HepG2 (cell line): Measurements from ENCODE around the gene VMO1. TPM values are rescaled to one million over a fixed set of nuclear protein-coding genes. Genes with fewer than 3 reads are reported as not detected.

Experiments used
- HMG20A ChIP-seq: IDR thresholded peaks from 2 replicates; pipeline ENCODE4 v1.6.1; 2016; ENCODE audit warnings: borderline replicate concordance
- JUND ChIP-seq: sonication (generic); formaldehyde crosslinking; IDR thresholded peaks from 2 replicates; pipeline ENCODE4 v1.8.0; 2022; ENCODE audit warnings: mild to moderate bottlenecking, missing genetic modification reagents
- KMT2B ChIP-seq: IDR thresholded peaks from 2 replicates; pipeline ENCODE4 v1.6.1; 2016; ENCODE audit warnings: missing genetic modification reagents, missing compliant biosample characterization
- LCORL ChIP-seq, 2 experiments: fragments of 450-650 bp in 1 of 2; sonication (generic) in 1 of 2; formaldehyde crosslinking in 1 of 2; IDR thresholded peaks; 2 replicates each; pipeline versions ENCODE4 v1.5.0 to v1.6.1; 2017 to 2020; ENCODE audit warnings: antibody characterized with exemption in 1 of 2, missing genetic modification reagents in 1 of 2
- MAZ ChIP-seq, 2 experiments: sonication (generic) in 1 of 2; formaldehyde crosslinking in 1 of 2; IDR thresholded peaks; 2 replicates each; pipeline versions ENCODE4 v1.5.0 to v1.6.1; 2012 to 2020; ENCODE audit warnings: low read depth in 2 of 2, mild to moderate bottlenecking in 2 of 2, borderline replicate concordance in 1 of 2, improper control_type of control experiment in 1 of 2, low read length in 1 of 2, missing genetic modification reagents in 1 of 2, moderate library complexity in 1 of 2
- MYPOP ChIP-seq: sonication (generic); formaldehyde crosslinking; IDR thresholded peaks from 2 replicates; pipeline ENCODE4 v1.8.1; 2023; ENCODE audit warnings: mild to moderate bottlenecking, moderate library complexity, missing genetic modification reagents
- NFKBIZ ChIP-seq: IDR thresholded peaks from 2 replicates; pipeline ENCODE4 v1.6.1; 2018; ENCODE audit warnings: missing genetic modification reagents, missing compliant biosample characterization
- NR2F1 ChIP-seq, 2 experiments: fragments of 450-650 bp in 1 of 2; formaldehyde crosslinking in 1 of 2; IDR thresholded peaks; 2 replicates each; pipeline versions ENCODE4 v1.5.0 to v1.6.1; 2016 to 2020; ENCODE audit warnings: mild to moderate bottlenecking in 1 of 2, missing compliant biosample characterization in 1 of 2, missing genetic modification reagents in 1 of 2, moderate library complexity in 1 of 2
- NR2F6 ChIP-seq, 2 experiments: IDR thresholded peaks; 2 replicates each; pipeline ENCODE4 v1.6.1; 2016; ENCODE audit warnings: antibody characterized with exemption in 1 of 2, mild to moderate bottlenecking in 1 of 2
- RXRA ChIP-seq: sonication (generic); formaldehyde crosslinking; IDR thresholded peaks from 2 replicates; pipeline ENCODE4 v1.5.1; 2020; ENCODE audit warnings: missing genetic modification reagents
- ZBTB38 ChIP-seq: sonication (generic); formaldehyde crosslinking; IDR thresholded peaks from 2 replicates; pipeline ENCODE4 v1.5.1; 2020; ENCODE audit warnings: mild to moderate bottlenecking, missing genetic modification reagents
- ZNF441 ChIP-seq: sonication (generic); formaldehyde crosslinking; IDR thresholded peaks from 2 replicates; pipeline ENCODE4 v1.7.0; 2021; ENCODE audit warnings: missing genetic modification reagents, borderline replicate concordance
- ZNF460 ChIP-seq: sonication (generic); formaldehyde crosslinking; IDR thresholded peaks from 2 replicates; pipeline ENCODE4 v1.5.1; 2020; ENCODE audit warnings: missing genetic modification reagents, mild to moderate bottlenecking, borderline replicate concordance
- ZNF619 ChIP-seq: sonication (generic); formaldehyde crosslinking; IDR thresholded peaks from 2 replicates; pipeline ENCODE4 v1.4.0; 2020; ENCODE audit warnings: mild to moderate bottlenecking, missing genetic modification reagents
- ZNF674 ChIP-seq: sonication (generic); formaldehyde crosslinking; IDR thresholded peaks from 2 replicates; pipeline ENCODE4 v1.5.0; 2020; ENCODE audit warnings: low read depth, mild to moderate bottlenecking, missing genetic modification reagents
- ZNF703 ChIP-seq: sonication (generic); formaldehyde crosslinking; IDR thresholded peaks from 2 replicates; pipeline ENCODE4 v1.5.1; 2020; ENCODE audit warnings: missing genetic modification reagents, mild to moderate bottlenecking, moderate library complexity, borderline replicate concordance
- ZNF841 ChIP-seq: sonication (generic); formaldehyde crosslinking; IDR thresholded peaks from 2 replicates; pipeline ENCODE4 v1.8.1; 2023; ENCODE audit warnings: missing genetic modification reagents, borderline replicate concordance
- ZUFSP ChIP-seq: sonication (generic); formaldehyde crosslinking; IDR thresholded peaks from 2 replicates; pipeline ENCODE4 v1.9.0; 2021; ENCODE audit warnings: missing genetic modification reagents, mild to moderate bottlenecking, borderline replicate concordance
- polyA plus RNA-seq, 8 experiments: library from polyadenylated mRNA; depleted of rRNA in 3 of 8; stranded (reverse) in 7 of 8; unstranded in 1 of 8; fragments of >200 nt; fragmentation: Illumina TruSeq in 4 of 8; extraction: Trizol in 4 of 8; gene quantifications; 2 replicates each; pipeline versions ENCODE4 v1.2.1 to v1.2.3, GENCODE V29; 2011 to 2016; ENCODE audit warnings: low read depth in 4 of 8, missing spikeins in 1 of 8, mixed read lengths in 1 of 8; ENCODE audit not compliant: insufficient read depth in 1 of 8
- total RNA-seq, 5 experiments: library from RNA; depleted of rRNA; stranded (reverse); fragments of >200 nt; fragmentation: Illumina TruSeq; extraction: Trizol; gene quantifications; 2 replicates each; pipeline ENCODE4 v1.2.3, GENCODE V29; 2016; ENCODE audit warnings: low read depth in 1 of 5
- TF ChIP-seq, protein P1 (sequence below): sonication (generic); formaldehyde crosslinking; IDR thresholded peaks from 2 replicates; pipeline ENCODE4 v1.8.0; 2022; ENCODE audit warnings: mild to moderate bottlenecking, missing genetic modification reagents, moderate library complexity
- TF ChIP-seq, protein P2 (sequence below): sonication (generic); formaldehyde crosslinking; IDR thresholded peaks from 2 replicates; pipeline ENCODE4 v1.5.0; 2020; ENCODE audit warnings: missing genetic modification reagents, mild to moderate bottlenecking, borderline replicate concordance
- TF ChIP-seq, protein P3 (sequence below): sonication (generic); formaldehyde crosslinking; IDR thresholded peaks from 2 replicates; pipeline ENCODE4 v1.5.1; 2020; ENCODE audit warnings: mild to moderate bottlenecking, missing genetic modification reagents, moderate library complexity

The VMO1 gene
- total and polyA plus RNA-seq, 2 of the 13 experiments (the other 11 are each of a cell fraction or from before 2014, with no cell fraction given), result not detected

GRCh38 chr17:4788807-4789700 lies 2.9 kb upstream of the VMO1 start, which contains the start of gene GLTPD2 (continued):
- TF ChIP-seq, protein P1, sequence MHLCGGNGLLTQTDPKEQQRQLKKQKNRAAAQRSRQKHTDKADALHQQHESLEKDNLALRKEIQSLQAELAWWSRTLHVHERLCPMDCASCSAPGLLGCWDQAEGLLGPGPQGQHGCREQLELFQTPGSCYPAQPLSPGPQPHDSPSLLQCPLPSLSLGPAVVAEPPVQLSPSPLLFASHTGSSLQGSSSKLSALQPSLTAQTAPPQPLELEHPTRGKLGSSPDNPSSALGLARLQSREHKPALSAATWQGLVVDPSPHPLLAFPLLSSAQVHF (CRISPR knock-in tag), result no peak
- TF ChIP-seq ZNF619 (CRISPR knock-in tag), result no peak
- TF ChIP-seq, protein P2, sequence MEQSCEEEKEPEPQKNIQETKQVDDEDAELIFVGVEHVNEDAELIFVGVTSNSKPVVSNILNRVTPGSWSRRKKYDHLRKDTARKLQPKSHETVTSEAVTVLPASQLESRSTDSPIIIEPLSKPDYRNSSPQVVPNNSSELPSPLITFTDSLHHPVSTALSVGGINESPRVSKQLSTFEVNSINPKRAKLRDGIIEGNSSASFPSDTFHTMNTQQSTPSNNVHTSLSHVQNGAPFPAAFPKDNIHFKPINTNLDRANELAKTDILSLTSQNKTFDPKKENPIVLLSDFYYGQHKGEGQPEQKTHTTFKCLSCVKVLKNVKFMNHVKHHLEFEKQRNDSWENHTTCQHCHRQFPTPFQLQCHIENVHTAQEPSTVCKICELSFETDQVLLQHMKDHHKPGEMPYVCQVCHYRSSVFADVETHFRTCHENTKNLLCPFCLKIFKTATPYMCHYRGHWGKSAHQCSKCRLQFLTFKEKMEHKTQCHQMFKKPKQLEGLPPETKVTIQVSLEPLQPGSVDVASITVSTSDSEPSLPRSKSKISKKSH, result no peak
- TF ChIP-seq ZNF703 (CRISPR knock-in tag), result 0 out of 2 replicates have a peak, but pooled peaks have one; percentile 28
- TF ChIP-seq ZNF674 (CRISPR knock-in tag), result no peak
- TF ChIP-seq LCORL (IDR thresholded peaks at IDR 0.05), result no peak
- peak; percentile 86; the same call in 1 of the 2 replicates for TF ChIP-seq LCORL (CRISPR knock-in tag; IDR thresholded peaks at IDR 0.05)
- no peak for TF ChIP-seq MYPOP (CRISPR knock-in tag)
- peak; percentile 54 to 81 for TF ChIP-seq NR2F1 (CRISPR knock-in tag; IDR thresholded peaks at IDR 0.05)
- TF ChIP-seq NR2F6 (IDR thresholded peaks at IDR 0.05), result peak; percentile 85
- peak; percentile 82 for TF ChIP-seq NR2F6 (CRISPR knock-in tag; IDR thresholded peaks at IDR 0.05)
- peak; percentile 80 for TF ChIP-seq RXRA (CRISPR knock-in tag)
- TF ChIP-seq ZUFSP (CRISPR knock-in tag), result no peak
- no peak for TF ChIP-seq ZNF441 (CRISPR knock-in tag)
- peak; percentile 61; the same call in 1 of the 2 replicates for TF ChIP-seq MAZ (IDR thresholded peaks at IDR 0.05; ENCODE audit: borderline replicate concordance, low read depth, low read length)
- peak; percentile 73 for TF ChIP-seq MAZ (CRISPR knock-in tag; IDR thresholded peaks at IDR 0.05; ENCODE audit: low read depth)
- peak; percentile 63; the same call in 1 of the 2 replicates for TF ChIP-seq ZBTB38 (CRISPR knock-in tag)
- no peak for TF ChIP-seq ZNF841 (CRISPR knock-in tag)
- no peak for TF ChIP-seq JUND (CRISPR knock-in tag)
- peak; percentile 22; the same call in 1 of the 2 replicates for TF ChIP-seq ZNF460 (CRISPR knock-in tag)
- no peak; the same call in 1 of the 2 replicates for TF ChIP-seq HMG20A
- TF ChIP-seq KMT2B, result no peak
- TF ChIP-seq, protein P3, sequence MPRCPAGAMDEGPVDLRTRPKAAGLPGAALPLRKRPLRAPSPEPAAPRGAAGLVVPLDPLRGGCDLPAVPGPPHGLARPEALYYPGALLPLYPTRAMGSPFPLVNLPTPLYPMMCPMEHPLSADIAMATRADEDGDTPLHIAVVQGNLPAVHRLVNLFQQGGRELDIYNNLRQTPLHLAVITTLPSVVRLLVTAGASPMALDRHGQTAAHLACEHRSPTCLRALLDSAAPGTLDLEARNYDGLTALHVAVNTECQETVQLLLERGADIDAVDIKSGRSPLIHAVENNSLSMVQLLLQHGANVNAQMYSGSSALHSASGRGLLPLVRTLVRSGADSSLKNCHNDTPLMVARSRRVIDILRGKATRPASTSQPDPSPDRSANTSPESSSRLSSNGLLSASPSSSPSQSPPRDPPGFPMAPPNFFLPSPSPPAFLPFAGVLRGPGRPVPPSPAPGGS (CRISPR knock-in tag), result peak; percentile 47; the same call in 1 of the 2 replicates
- no peak; the same call in 1 of the 2 replicates for TF ChIP-seq NFKBIZ (CRISPR knock-in tag)
